ENCODE data around the gene SDK1.

SDK1 gene

GRCh38 chr7:4083513-4083912 lies 782.5 kb downstream of the SDK1 start:
- H3K4me1 ChIP-seq (ENCODE audit: insufficient read depth, poor library complexity, severe bottlenecking), result no peaks in the 10 kb centered on the region
- ATAC-seq (ENCODE audit: low read depth) (no peak), DNase-seq (ENCODE audit: low spot score) (no peak)
- H3K27me3 ChIP-seq (ENCODE audit: insufficient read depth, poor library complexity, severe bottlenecking), result no peaks in the 10 kb centered on the region
- no peaks in the 10 kb centered on the region for H3K36me3 ChIP-seq (ENCODE audit: low read depth)
- TF ChIP-seq, protein P1, sequence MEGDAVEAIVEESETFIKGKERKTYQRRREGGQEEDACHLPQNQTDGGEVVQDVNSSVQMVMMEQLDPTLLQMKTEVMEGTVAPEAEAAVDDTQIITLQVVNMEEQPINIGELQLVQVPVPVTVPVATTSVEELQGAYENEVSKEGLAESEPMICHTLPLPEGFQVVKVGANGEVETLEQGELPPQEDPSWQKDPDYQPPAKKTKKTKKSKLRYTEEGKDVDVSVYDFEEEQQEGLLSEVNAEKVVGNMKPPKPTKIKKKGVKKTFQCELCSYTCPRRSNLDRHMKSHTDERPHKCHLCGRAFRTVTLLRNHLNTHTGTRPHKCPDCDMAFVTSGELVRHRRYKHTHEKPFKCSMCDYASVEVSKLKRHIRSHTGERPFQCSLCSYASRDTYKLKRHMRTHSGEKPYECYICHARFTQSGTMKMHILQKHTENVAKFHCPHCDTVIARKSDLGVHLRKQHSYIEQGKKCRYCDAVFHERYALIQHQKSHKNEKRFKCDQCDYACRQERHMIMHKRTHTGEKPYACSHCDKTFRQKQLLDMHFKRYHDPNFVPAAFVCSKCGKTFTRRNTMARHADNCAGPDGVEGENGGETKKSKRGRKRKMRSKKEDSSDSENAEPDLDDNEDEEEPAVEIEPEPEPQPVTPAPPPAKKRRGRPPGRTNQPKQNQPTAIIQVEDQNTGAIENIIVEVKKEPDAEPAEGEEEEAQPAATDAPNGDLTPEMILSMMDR (IDR thresholded peaks at IDR 0.05; ENCODE audit: poor library complexity, severe bottlenecking), result no peak
- H3K9me3 ChIP-seq (ENCODE audit: severe bottlenecking), result no peaks in the 10 kb centered on the region
- no peak overlapping the region for H3K27ac ChIP-seq (ENCODE audit: poor library complexity, severe bottlenecking)
- H3K4me3 ChIP-seq (ENCODE audit: severe bottlenecking), result no peak overlapping the region

- no peaks in the 10 kb centered on the region for H3K36me3 ChIP-seq (ENCODE audit: low read depth)
- no peak overlapping the region for H3K4me3 ChIP-seq (ENCODE audit: severe bottlenecking)
- no peak overlapping the region for H3K27ac ChIP-seq (ENCODE audit: poor library complexity, severe bottlenecking)
- no peaks in the 10 kb centered on the region for H3K4me1 ChIP-seq (ENCODE audit: insufficient read depth, poor library complexity, severe bottlenecking)
- H3K9me3 ChIP-seq (ENCODE audit: severe bottlenecking), result no peaks in the 10 kb centered on the region
- DNase-seq (ENCODE audit: low spot score) (no peak), ATAC-seq (ENCODE audit: low read depth) (no peak)
- TF ChIP-seq, protein P1 (IDR thresholded peaks at IDR 0.05; ENCODE audit: poor library complexity, severe bottlenecking), result no peak
- H3K27me3 ChIP-seq (ENCODE audit: insufficient read depth, poor library complexity, severe bottlenecking), result no peaks in the 10 kb centered on the region
Observed at GRCh38 chr7:4084271-4084670, 783.2 kb downstream of the SDK1 start.

GRCh38 chr7:4085937-4086691 lies 785.1 kb downstream of the SDK1 start:
- Histone ChIP-seq H3K4me3 (ENCODE audit: severe bottlenecking) (no peak overlapping the region), H3K4me1 (ENCODE audit: insufficient read depth, poor library complexity, severe bottlenecking) (no peaks in the 10 kb centered on the region), H3K9me3 (ENCODE audit: severe bottlenecking) (peaks cover 5% of the 10 kb centered on the region), H3K27me3 (ENCODE audit: insufficient read depth, poor library complexity, severe bottlenecking) (no peaks in the 10 kb centered on the region), H3K36me3 (ENCODE audit: low read depth) (no peaks in the 10 kb centered on the region), H3K27ac (ENCODE audit: poor library complexity, severe bottlenecking) (no peak overlapping the region)
- DNase-seq (ENCODE audit: low spot score) (no peak), ATAC-seq (ENCODE audit: low read depth) (no peak)
- TF ChIP-seq, protein P1 (IDR thresholded peaks at IDR 0.05; ENCODE audit: poor library complexity, severe bottlenecking), result no peak

GRCh38 chr7:4086723-4087122 lies 785.7 kb downstream of the SDK1 start:
- no peaks in the 10 kb centered on the region for H3K4me1 ChIP-seq (ENCODE audit: insufficient read depth, poor library complexity, severe bottlenecking)
- ATAC-seq (ENCODE audit: low read depth) (no peak), DNase-seq (ENCODE audit: low spot score) (no peak)
- H3K4me3 ChIP-seq (ENCODE audit: severe bottlenecking), result no peak overlapping the region
- H3K9me3 ChIP-seq (ENCODE audit: severe bottlenecking), result peaks cover 5% of the 10 kb centered on the region
- TF ChIP-seq, protein P1 (IDR thresholded peaks at IDR 0.05; ENCODE audit: poor library complexity, severe bottlenecking), result no peak
- H3K27ac ChIP-seq (ENCODE audit: poor library complexity, severe bottlenecking), result no peak overlapping the region
- no peaks in the 10 kb centered on the region for H3K36me3 ChIP-seq (ENCODE audit: low read depth)
- H3K27me3 ChIP-seq (ENCODE audit: insufficient read depth, poor library complexity, severe bottlenecking), result no peaks in the 10 kb centered on the region

DNA sequence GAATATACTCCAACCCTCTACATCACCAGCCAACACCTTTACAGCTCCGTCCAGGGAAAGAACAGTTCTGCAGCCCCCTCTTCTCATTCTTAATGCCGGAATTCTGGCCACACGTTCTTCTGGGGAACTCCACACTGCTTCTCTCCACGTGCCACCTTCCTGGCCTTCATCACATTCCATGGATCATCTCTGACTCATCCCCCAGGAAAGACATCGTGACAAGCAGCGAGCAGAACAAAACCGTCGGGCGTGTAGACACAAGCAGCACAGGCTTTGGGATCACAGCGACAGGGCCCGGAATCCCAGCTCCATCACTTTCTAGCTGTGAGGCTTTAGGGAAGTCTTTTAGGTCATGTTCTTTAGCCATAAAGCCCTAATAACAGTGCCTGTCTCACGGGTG lies 790.7 kb downstream of the SDK1 start:
- Histone ChIP-seq H3K4me1 (ENCODE audit: insufficient read depth, poor library complexity, severe bottlenecking) (no peaks in the 10 kb centered on the region), H3K9me3 (ENCODE audit: severe bottlenecking) (peaks cover 5% of the 10 kb centered on the region), H3K4me3 (ENCODE audit: severe bottlenecking) (no peak overlapping the region), H3K27me3 (ENCODE audit: insufficient read depth, poor library complexity, severe bottlenecking) (no peaks in the 10 kb centered on the region), H3K27ac (ENCODE audit: poor library complexity, severe bottlenecking) (no peak overlapping the region), H3K36me3 (ENCODE audit: low read depth) (no peaks in the 10 kb centered on the region)
- ATAC-seq (ENCODE audit: low read depth) (no peak), DNase-seq (ENCODE audit: low spot score) (no peak)
- TF ChIP-seq, protein P1 (IDR thresholded peaks at IDR 0.05; ENCODE audit: poor library complexity, severe bottlenecking), result no peak

Data from RWPE2 (cell line).